Measurements from ENCODE around the gene UVSSA. TPM values are rescaled to one million over a fixed set of nuclear protein-coding genes. Genes with fewer than 3 reads are reported as not detected.
A peak's percentile ranks its signal among the peaks of the same experiment; 100 is the strongest.

UVSSA gene
- total RNA-seq, 1 donor from 2014 or later: 28.3 TPM

DNA sequence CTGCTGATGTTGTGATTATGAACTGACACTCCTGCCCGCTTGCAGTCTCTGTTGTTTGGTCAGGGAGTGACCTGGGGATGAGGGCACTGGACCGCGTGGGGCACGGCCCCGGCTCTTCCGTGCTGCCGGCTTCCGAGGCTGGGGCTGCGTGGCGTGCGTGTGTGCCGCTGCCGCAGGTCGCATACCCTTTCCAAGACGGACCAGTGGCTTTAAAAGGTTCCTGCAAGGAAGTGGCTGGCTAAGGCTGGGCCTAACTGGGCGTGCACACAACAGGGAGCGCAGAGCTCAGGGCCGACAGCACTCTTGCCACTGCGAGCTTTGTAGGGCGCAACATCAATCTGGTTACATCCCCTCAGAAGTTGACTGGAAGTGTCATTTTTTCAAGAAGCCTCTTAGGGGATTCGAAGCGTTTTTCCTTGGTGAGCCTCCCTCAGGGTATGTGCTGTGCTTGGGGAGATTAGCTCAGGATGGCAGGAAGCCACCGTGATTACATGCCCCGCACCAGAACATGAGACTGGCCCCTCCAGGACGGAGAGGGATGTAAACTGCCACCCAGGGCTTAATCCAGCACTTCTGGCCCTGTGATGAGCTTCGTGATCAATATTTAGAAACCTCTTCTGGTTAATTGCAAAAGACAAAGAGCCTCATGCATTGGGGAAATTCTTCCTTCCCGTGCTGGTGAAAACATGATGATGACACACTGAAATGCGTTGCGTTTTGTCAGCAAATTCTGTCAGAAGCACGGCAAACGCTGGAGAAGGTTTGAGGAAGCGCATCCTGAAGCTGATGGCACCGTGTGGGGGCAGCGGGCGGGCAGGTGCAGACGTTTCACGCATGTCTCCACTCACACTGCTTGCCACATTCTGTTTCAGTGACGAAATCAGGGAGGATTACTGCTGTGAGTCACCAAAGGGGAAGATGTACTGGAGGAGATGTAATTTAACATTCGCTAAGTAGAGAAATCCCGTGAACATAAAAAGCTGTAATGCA lies 46.2 kb upstream of the UVSSA start:
- Histone ChIP-seq H3K4me1 (no peaks in the 10 kb centered on the region), H3K4me3 (no peak overlapping the region), H3K27me3 (no peaks in the 10 kb centered on the region), H3K9me3 (no peaks in the 10 kb centered on the region), H3K36me3 (peaks cover 36% of the 10 kb centered on the region), H3K27ac (no peak overlapping the region)
- intact Hi-C loops (cut with DNase I): no loop called here
- peak; percentile 91 for ATAC-seq
- TF ChIP-seq, protein P1, sequence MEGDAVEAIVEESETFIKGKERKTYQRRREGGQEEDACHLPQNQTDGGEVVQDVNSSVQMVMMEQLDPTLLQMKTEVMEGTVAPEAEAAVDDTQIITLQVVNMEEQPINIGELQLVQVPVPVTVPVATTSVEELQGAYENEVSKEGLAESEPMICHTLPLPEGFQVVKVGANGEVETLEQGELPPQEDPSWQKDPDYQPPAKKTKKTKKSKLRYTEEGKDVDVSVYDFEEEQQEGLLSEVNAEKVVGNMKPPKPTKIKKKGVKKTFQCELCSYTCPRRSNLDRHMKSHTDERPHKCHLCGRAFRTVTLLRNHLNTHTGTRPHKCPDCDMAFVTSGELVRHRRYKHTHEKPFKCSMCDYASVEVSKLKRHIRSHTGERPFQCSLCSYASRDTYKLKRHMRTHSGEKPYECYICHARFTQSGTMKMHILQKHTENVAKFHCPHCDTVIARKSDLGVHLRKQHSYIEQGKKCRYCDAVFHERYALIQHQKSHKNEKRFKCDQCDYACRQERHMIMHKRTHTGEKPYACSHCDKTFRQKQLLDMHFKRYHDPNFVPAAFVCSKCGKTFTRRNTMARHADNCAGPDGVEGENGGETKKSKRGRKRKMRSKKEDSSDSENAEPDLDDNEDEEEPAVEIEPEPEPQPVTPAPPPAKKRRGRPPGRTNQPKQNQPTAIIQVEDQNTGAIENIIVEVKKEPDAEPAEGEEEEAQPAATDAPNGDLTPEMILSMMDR (IDR thresholded peaks at IDR 0.05): no peak
- peak; percentile 85 for DNase-seq

DNA sequence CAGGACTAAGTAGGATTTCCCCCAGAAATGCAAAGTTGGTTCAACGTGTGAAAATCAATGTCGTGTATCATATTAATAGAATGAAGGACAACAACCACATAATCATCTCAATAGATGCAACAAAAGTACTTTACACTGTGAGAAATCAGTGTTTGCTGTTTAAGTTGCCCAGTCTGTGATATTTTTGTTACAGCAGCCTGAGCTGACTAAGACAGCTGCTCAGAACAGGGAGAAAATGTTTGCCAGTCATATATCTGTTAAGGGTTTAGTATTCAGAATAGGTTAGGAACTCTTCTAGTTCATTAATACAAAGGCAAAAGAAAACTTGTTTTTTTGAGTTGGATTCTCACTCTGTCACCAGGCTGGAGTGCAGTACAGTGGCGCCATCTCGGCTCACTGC lies 44.8 kb upstream of the UVSSA start:
- peaks cover 30% of the 10 kb centered on the region for H3K36me3 ChIP-seq
- no peaks in the 10 kb centered on the region for H3K27me3 ChIP-seq
- no peaks in the 10 kb centered on the region for H3K9me3 ChIP-seq
- H3K27ac ChIP-seq: no peak overlapping the region
- ATAC-seq (no peak), DNase-seq (no peak)
- intact Hi-C loops (cut with DNase I): no loop called here
- H3K4me1 ChIP-seq: no peaks in the 10 kb centered on the region
- TF ChIP-seq, protein P1 (IDR thresholded peaks at IDR 0.05): no peak
- H3K4me3 ChIP-seq: no peak overlapping the region

DNA sequence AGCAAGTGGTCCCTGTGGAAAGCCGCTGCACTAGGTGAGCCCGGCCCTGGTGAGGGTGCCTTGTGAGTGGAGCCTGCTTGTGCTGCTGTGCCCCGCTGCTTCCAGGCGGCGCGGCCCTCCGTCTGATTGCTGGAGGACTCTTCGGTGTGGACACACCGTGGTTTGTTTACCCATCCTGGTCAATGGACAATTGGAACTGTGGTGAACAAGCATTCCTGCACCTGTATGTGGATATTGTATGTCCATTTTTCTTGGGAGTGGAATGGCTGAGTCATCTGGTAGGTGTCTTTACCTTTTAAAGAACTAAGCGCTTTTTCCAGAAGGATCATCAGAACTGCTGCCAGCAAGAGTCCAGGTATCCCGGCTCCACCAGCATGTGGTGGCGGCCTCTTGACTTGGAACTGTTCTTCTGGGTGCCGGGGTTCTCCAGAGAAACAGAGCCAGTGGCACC lies 41.7 kb upstream of the UVSSA start:
- H3K4me1 ChIP-seq: peaks cover 22% of the 10 kb centered on the region
- no peak for ATAC-seq
- H3K36me3 ChIP-seq: peaks cover 1% of the 10 kb centered on the region
- no peaks in the 10 kb centered on the region for H3K9me3 ChIP-seq
- H3K4me3 ChIP-seq: no peak overlapping the region
- intact Hi-C loops (cut with DNase I): no loop called here
- TF ChIP-seq, protein P1 (IDR thresholded peaks at IDR 0.05): no peak
- no peak overlapping the region for H3K27ac ChIP-seq
- DNase-seq: no peak
- H3K27me3 ChIP-seq: no peaks in the 10 kb centered on the region

DNA sequence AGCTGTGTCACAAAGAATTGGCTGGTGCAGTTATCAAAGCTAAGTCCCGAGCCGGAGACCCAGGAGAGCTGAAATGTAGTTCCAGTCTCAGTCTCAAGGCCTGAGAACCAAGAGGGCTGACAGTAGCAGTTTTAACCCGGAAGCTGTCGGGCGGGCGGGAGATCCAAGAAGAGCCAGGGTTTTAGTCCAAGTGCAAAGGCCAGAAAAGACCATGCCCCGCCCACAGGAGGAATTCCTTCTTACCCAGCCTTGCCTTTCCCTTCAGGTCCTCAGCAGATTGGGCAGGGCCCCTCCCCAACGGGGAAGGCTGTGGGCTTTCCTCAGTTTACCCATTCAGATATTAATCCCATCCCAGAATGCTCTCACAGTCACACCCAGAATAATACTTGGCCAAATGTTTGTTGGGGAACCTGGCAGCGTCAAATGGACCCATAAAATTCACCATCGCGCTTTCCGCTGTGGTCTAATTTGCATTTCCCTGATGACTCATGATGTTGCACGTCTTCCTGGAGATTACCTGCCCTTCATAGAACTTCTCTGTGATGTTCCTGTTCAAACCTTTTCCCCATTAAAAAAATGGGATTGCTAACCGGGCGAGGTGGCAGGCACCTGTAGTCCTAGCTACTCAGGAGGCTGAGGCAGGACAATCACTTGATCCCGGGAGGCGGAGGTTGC lies 41.1 kb upstream of the UVSSA start:
- intact Hi-C loops (cut with DNase I): no loop called here
- H3K4me1 ChIP-seq: peaks cover 28% of the 10 kb centered on the region
- no peaks in the 10 kb centered on the region for H3K9me3 ChIP-seq
- H3K36me3 ChIP-seq: no peaks in the 10 kb centered on the region
- no peak overlapping the region for H3K27ac ChIP-seq
- TF ChIP-seq, protein P1 (IDR thresholded peaks at IDR 0.05): no peak
- ATAC-seq (no peak), DNase-seq (no peak)
- H3K27me3 ChIP-seq: no peaks in the 10 kb centered on the region
- no peak overlapping the region for H3K4me3 ChIP-seq

DNA sequence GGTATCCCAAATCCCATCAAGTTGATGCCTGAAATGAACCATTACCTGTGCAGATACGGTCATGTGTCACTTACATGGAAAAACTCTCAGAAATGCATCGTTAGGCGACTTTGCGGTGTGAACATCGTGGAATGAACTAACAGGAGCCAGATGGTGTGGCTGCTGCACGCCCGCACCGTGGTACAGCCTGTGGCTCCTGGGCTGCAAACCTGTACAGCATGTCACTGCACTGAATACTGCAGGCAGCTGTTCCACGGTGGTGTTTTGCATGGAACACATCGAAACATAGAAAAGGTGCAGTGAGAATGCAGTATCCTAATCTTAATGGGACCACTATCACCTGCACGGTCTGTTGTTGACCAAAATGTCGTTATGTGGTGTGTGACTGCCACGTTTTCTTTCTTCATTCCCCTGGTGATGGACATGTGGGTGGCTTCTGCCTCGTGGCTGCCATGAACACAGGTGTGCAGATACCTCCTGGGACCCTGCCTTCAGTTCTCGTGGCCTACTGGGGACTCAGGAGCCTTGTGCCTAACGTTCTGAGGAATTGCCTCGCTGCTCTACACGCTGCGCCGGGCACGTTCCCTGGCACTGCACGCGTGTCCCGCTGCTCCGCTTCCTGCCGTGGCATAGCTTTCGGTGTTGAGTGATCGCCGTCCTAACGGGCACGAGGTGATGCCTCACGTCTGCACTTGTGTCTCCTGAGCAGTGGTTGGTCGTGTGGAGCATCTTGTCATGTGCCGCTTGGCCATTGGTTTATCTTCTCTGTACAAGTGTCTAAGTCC lies 38.9 kb upstream of the UVSSA start:
- no peaks in the 10 kb centered on the region for H3K27me3 ChIP-seq
- intact Hi-C loops (cut with DNase I): no loop called here
- TF ChIP-seq, protein P1 (IDR thresholded peaks at IDR 0.05): no peak
- no peaks in the 10 kb centered on the region for H3K9me3 ChIP-seq
- peaks cover 28% of the 10 kb centered on the region for H3K4me1 ChIP-seq
- H3K27ac ChIP-seq: peak overlapping the region; percentile 77
- DNase-seq (no peak), ATAC-seq (no peak)
- peaks cover 10% of the 10 kb centered on the region for H3K36me3 ChIP-seq
- H3K4me3 ChIP-seq: no peak overlapping the region

All from upper lobe of right lung (tissue), 1 donor.